WI38 (cell line): Measurements from ENCODE around the gene PRKACA.

Source experiments
- H3K4me3 ChIP-seq: 2 replicates; pipeline ENCODE4 v1.5.1; 2011; ENCODE audit warnings: low read depth, mild to moderate bottlenecking, control low read depth, low read length
- CTCF ChIP-seq: IDR thresholded peaks from 2 replicates; pipeline ENCODE4 v1.5.1; 2012; ENCODE audit warnings: low read depth, mild to moderate bottlenecking, control low read depth, low read length

The PRKACA gene

GRCh38 chr19:14117668-14118164, at the start of gene PRKACA:
TSS of gene PRKACA (minus strand) at chr19:14117762. CDS start at chr19:14117547, 215 bp downstream.
- H3K4me3 ChIP-seq, result peak within 1 kb of the TSS; percentile 86
- TF ChIP-seq CTCF, result no peak

- no peak for TF ChIP-seq CTCF
- no peak overlapping the region for H3K4me3 ChIP-seq
Observed at GRCh38 chr19:14166999-14167575, 49.5 kb upstream of the PRKACA start.

GRCh38 chr19:14165990-14166830, 48.6 kb upstream of the PRKACA start:
- no peak for TF ChIP-seq CTCF
- H3K4me3 ChIP-seq, result no peak overlapping the region

- TF ChIP-seq CTCF, result no peak
- no peak overlapping the region for H3K4me3 ChIP-seq
Observed at GRCh38 chr19:14164724-14165493, 47.3 kb upstream of the PRKACA start.

- no peak for TF ChIP-seq CTCF
- H3K4me3 ChIP-seq, result no peak overlapping the region
Observed at GRCh38 chr19:14164082-14164481, 46.5 kb upstream of the PRKACA start.

GRCh38 chr19:14162871-14163297, 45.3 kb upstream of the PRKACA start:
- H3K4me3 ChIP-seq, result no peak overlapping the region
- no peak for TF ChIP-seq CTCF
